Measurements from ENCODE around the gene ATP10A. TPM values are rescaled to one million over a fixed set of nuclear protein-coding genes. Genes with fewer than 3 reads are reported as not detected.

ATP10A gene
- total RNA-seq, 4 donors from 2014 or later = 8.4 to 19.3 (median 16.5) TPM

GRCh38 chr15:25711164-25711563 is 152.0 kb downstream of the ATP10A start:
- DNase-seq (ENCODE audit: low spot score) (no peak), ATAC-seq (ENCODE audit: low FRiP score) (no peak)
- TF ChIP-seq CTCF (IDR thresholded peaks at IDR 0.05) = no peak

- DNase-seq (ENCODE audit: low spot score) (no peak), ATAC-seq (ENCODE audit: low FRiP score) (no peak)
- TF ChIP-seq CTCF (IDR thresholded peaks at IDR 0.05) = no peak
Measured at GRCh38 chr15:25710184-25710583, 152.9 kb downstream of the ATP10A start.

- DNase-seq (ENCODE audit: low spot score) = no peak
- TF ChIP-seq CTCF (IDR thresholded peaks at IDR 0.05) = no peak
- no peak for ATAC-seq (ENCODE audit: low FRiP score)
Measured at GRCh38 chr15:25709437-25710159, 153.5 kb downstream of the ATP10A start.

GRCh38 chr15:25708391-25708790 is 154.7 kb downstream of the ATP10A start:
- no peak for TF ChIP-seq CTCF (IDR thresholded peaks at IDR 0.05)
- DNase-seq (ENCODE audit: low spot score) = no peak
- ATAC-seq (ENCODE audit: low FRiP score) = no peak

- no peak for ATAC-seq (ENCODE audit: low FRiP score)
- no peak for DNase-seq (ENCODE audit: low spot score)
- TF ChIP-seq CTCF (IDR thresholded peaks at IDR 0.05) = no peak
Measured at GRCh38 chr15:25707656-25708365, 155.3 kb downstream of the ATP10A start.

- ATAC-seq (ENCODE audit: low FRiP score) = no peak
- no peak for TF ChIP-seq CTCF (IDR thresholded peaks at IDR 0.05)
- no peak for DNase-seq (ENCODE audit: low spot score)
Measured at GRCh38 chr15:25706176-25706955, 156.8 kb downstream of the ATP10A start.
